GM18526 (cell line): ENCODE measurements around the gene SLC6A8.

Experiments used
- POLR2A ChIP-seq: IDR thresholded peaks from 3 replicates; pipeline ENCODE4 v1.6.1; 2011; ENCODE audit not compliant: insufficient read length; ENCODE audit errors: extremely low read depth

The SLC6A8 gene

GRCh38 chrX:153728951-153729631 is 41.4 kb downstream of the SLC6A8 start:
- no peak for TF ChIP-seq POLR2A

- TF ChIP-seq POLR2A = no peak
Observed at GRCh38 chrX:153731117-153731844, 43.6 kb downstream of the SLC6A8 start.

GRCh38 chrX:153731845-153732215 is 44.1 kb downstream of the SLC6A8 start:
- TF ChIP-seq POLR2A = no peak

GRCh38 chrX:153732401-153732800 is 44.7 kb downstream of the SLC6A8 start:
- TF ChIP-seq POLR2A = no peak

GRCh38 chrX:153733651-153734240 is 46.0 kb downstream of the SLC6A8 start:
- TF ChIP-seq POLR2A = no peak

GRCh38 chrX:153734871-153735270 is 47.1 kb downstream of the SLC6A8 start:
- TF ChIP-seq POLR2A = no peak

- TF ChIP-seq POLR2A = no peak
Observed at GRCh38 chrX:153735274-153735673, 47.5 kb downstream of the SLC6A8 start.

GRCh38 chrX:153736071-153736820 is 48.5 kb downstream of the SLC6A8 start:
- no peak for TF ChIP-seq POLR2A

GRCh38 chrX:153736871-153737441 is 49.2 kb downstream of the SLC6A8 start:
- no peak for TF ChIP-seq POLR2A

GRCh38 chrX:153738056-153738605 is 50.4 kb downstream of the SLC6A8 start:
- no peak for TF ChIP-seq POLR2A

GRCh38 chrX:153739754-153740486 is 52.2 kb downstream of the SLC6A8 start:
- TF ChIP-seq POLR2A = no peak

- TF ChIP-seq POLR2A = no peak
Observed at GRCh38 chrX:153740631-153741222, 53.0 kb downstream of the SLC6A8 start.

- TF ChIP-seq POLR2A = no peak
Observed at GRCh38 chrX:153741446-153741845, 53.7 kb downstream of the SLC6A8 start.
